Ureter (tissue), 1 donor: ENCODE results near the gene ZG16. TPM values are rescaled to one million over a fixed set of nuclear protein-coding genes. Genes with fewer than 3 reads are reported as not detected.
A peak's percentile ranks its signal among the peaks of the same experiment; 100 is the strongest.

Experiments
- DNase-seq: peaks from one replicate; pipeline ENCODE4 v3.0.0-alpha.2; 2020; ENCODE audit warnings: low spot score
- total RNA-seq: library from RNA; stranded (reverse); gene quantifications from one replicate; pipeline ENCODE4 v1.2.4, GENCODE V29; 2023
- donor health status: DM: yes; HTN: yes; CAD: no.

ZG16 gene
- total RNA-seq, 1 donor from 2014 or later = not detected

GRCh38 chr16:29809031-29809747 lies 31.1 kb downstream of the ZG16 start:
- DNase-seq = no peak

DNA sequence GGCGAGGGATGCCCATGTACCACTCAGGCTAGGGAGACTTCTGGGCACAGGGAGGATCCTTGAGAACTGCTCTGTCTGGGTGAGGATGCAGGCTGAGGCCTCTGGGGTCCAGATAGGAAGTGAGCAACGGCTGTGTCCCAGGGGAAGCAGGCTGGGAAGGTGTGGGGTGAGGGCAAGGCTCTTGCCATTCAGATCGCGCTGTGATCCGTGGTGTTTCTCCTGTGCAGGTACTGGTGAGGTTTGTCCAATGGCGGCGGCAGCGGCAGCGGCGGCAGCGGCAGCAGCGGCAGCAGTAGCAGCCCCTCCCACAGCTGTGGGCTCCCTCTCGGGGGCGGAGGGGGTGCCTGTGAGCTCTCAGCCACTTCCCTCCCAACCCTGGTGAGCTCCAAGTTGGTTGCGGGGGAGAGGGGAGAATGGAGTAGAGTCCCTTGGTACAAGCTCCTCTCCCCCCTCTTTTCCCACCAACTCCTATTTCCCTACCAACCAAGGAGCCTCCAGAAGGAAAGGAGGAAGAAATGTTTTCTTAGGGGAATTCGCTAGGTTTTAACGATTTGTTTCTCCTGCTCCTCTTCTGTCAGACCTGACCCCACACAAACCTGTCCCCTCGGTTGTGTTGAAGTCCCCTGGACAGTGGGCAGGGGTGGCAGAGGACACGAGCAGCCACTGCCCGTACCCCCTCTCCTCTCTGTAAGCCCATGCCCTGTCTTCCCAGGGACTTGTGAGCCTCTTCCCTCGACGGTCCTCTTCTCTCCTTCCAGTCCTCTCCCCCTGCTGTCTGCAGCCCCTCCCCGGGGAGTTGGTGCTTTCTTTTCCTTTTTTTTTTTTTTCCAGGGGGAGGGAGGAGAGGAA lies 32.0 kb downstream of the ZG16 start:
- DNase-seq = no peak

GRCh38 chr16:29810699-29811169 lies 32.7 kb downstream of the ZG16 start:
- DNase-seq = no peak

GRCh38 chr16:29811170-29811895 lies 33.3 kb downstream of the ZG16 start:
- DNase-seq = peak; percentile 96

- peak; percentile 76 for DNase-seq
These were observed 34.0 kb downstream of the ZG16 start, which contains the start of gene PRRT2 for GRCh38 chr16:29811896-29812665. PRRT2 (plus strand) TSS chr16:29812193; CDS start chr16:29813055, 862 bp downstream.

GRCh38 chr16:29812754-29813643 lies 34.9 kb downstream of the ZG16 start:
- no peak for DNase-seq

DNA sequence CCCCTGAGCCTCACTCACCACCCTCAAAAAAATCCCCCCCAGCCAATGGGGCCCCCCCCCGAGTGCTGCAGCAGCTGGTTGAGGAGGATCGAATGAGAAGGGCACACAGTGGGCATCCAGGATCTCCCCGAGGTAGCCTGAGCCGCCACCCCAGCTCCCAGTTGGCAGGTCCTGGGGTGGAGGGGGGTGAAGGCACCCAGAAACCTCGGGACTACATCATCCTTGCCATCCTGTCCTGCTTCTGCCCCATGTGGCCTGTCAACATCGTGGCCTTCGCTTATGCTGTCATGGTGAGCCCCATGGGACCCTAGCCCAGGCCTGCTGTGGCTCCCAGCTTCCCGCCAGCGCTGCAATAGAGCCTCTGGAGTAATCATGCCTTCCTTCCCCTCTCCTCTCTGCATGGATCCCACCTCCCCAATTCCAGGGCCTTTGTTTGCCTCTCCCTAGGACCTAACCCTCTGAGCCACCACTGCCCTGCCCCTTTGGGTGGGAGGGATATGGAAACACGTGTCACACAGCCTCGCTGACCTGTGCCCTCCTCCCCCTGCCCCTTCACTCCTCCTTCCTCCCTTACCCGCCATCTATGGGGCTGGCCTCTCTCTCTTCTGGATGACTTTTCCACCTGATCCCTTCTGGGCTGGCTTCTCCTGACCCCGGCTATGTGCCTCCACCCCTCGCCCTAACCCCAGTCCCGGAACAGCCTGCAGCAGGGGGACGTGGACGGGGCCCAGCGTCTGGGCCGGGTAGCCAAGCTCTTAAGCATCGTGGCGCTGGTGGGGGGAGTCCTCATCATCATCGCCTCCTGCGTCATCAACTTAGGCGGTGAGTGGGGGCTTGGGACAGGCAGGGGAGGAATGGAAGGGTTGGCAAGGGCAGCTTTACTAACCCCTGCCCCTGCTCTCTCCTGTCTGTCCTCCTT lies 35.8 kb downstream of the ZG16 start:
- no peak for DNase-seq

DNA sequence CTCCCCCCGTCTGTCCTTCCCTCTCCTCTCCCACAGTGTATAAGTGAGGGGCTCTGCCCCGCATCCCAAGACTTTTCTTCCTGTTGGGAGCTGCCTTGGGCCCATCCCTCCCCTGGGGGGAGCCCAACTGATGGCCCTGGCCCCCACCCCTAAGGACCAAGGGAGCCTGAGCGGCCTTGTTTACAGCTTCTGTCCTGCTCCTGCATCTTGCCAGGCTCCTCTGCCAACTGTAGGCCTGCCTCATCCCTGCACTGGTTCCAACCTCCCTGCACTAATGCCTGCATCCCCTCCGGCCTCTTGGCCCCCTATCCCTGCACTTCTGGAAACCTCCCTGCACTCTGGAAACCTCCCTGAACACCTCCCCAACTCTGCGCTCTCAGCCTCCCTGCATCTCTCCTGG lies 36.5 kb downstream of the ZG16 start:
- no peak for DNase-seq

DNA sequence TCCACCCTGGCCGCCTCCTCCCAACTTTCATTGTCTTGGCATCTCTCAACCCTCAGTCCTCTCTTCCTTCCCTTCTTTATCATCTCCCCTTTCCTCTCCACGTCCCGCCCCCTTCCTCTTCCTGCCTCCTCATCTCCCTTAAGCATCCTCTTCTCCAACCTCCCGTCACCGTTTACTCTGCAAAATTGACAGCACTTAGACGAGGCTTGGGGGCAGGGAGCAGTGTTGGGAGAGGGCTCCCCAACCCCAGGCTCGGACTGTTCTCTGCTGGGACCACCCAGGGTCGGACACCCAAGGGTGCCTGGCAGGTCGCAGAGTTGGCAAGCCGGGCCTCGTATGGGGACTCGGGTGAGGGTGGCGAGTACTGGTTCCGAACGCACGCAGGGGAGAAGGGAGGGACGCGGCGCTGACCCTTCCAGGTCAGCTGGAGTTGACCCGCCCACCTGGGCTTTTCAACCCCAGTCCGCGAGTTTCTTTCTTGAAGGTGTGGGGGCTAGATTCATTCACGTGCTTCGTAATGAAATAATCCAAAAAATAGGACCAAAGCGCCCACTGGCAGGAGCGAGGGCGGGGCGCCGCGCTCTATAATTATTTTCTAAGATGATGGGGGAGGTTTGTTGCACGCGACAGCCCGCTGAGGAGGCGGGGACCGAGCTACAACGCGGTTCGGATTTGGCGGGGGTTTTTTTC lies 37.1 kb downstream of the ZG16 start:
- peak; percentile 63 for DNase-seq

GRCh38 chr16:29815793-29816693 lies 38.0 kb downstream of the ZG16 start, which contains the start of gene PAGR1:
PAGR1 (plus strand) TSS chr16:29816152; CDS start chr16:29816526, 374 bp downstream.
- DNase-seq = peak; percentile 99

- DNase-seq = peak; percentile 80
These were observed 38.8 kb downstream of the ZG16 start for GRCh38 chr16:29816694-29817441.

- no peak for DNase-seq
These were observed 40.0 kb downstream of the ZG16 start for GRCh38 chr16:29818082-29818481.

- DNase-seq = no peak
These were observed 41.5 kb downstream of the ZG16 start for GRCh38 chr16:29819506-29819905.

DNA sequence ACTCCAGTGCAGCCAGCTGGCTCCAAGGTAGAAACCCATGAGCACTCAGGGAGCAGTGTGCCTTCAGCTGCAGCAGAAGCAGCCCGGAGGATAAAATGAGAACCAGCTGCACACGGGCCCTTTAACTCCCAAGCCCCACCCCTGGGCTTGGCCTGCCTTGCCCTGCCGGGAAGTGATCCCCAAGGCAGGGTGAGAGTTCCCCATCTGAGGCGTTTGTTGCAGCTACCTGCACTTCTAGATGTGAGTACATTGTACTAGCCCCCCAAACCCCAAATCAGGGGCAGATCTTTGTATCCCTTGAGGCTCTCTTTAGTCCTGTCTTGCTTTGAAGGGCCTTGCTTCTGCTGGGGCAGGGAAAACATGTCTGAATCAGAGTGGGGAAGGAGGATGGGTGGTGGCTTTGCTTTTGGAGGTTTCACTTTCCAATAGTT lies 42.2 kb downstream of the ZG16 start, which contains the start of gene MVP:
Gene MVP (plus strand): TSS at position 192 of the 431 bp plus-strand sequence. CDS start 10,088 bp downstream, outside the sequence.
- DNase-seq = peak; percentile 84

DNA sequence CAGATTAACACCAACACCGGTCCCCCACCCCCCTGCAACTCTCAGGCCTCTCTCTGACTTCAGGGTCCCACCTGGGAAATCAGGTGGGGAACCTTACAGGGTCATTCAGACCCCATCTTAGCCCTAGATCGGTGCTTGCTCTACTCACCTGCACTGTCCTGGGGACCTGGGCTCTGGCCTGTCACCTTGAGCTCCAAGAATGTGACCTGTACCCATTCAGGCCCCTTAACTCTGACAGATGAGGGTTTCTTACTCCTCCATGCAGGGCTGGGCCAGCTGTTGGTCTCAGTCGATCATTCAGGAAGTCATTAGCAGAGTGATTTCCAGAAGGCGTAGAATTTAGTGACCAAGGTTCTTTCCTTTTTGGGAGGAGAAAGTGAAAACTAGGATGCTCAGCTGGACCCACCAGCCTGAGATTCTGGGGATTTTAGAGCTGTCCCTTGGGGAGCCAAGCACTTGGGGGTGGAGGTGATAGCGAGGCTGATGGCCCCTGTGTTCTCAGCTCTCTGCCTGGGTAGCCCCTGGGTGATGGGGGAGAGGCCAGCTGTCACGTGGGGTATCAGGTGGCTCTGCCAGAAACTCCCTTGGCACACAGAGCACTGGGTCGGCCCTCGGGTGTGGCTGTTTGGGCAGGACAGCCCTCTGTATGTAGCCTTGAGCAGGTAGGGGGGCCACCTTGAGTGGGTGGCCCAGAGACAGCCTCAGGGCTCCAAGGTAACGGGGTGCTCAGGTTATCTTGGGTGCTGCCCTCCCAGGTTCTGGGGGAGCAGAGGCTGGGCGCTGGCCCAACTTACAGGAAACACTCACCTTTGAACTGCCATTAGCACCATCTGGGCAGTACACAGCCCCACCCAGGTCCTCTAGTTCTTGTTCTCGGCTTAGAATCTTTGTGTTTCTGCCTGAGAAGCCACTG lies 42.9 kb downstream of the ZG16 start:
- DNase-seq = peak; percentile 87
